ENCODE results near the gene COX5B. TPM values are rescaled to one million over a fixed set of nuclear protein-coding genes. Genes with fewer than 3 reads are reported as not detected.

Gene COX5B
- total and polyA plus RNA-seq, 9 of the 15 experiments (the other 6 are each of a cell fraction or from before 2014, with no cell fraction given), result 154 to 1,424 (median 487) TPM

DNA sequence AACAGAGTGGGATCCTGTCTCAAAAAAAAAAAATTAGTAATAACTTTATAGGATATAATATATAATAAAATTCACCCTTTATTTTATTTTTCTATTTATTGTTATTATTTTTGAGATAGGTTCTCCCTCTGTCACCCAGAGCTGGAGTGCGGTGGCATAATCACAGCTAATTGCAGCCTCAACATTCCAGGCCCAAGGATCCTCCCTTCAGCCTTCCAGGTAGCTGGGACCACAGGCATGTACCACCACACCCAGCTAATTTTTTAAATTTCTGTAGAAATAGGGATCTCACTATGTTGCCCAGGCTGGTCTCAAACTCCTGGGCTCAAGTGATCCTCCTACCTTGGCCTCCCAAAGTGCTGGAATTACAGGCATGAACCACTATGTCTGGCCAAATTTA lies 24.6 kb downstream of the COX5B start:
- in situ Hi-C loops (cut with MboI), result no loop called here
- POLR2A ChIA-PET, result interaction anchor here (0.6 to 1.0 kb wide), 2 partner anchors 19 to 28 kb away, joined by 4 to 5 read pairs; no protein-coding TSS in a partner anchor
- CTCF ChIA-PET (ENCODE audit: low intra/inter-chr PET ratio), result no interaction called here
- H2AFZ ChIP-seq (ENCODE audit: low read depth, low read length), result no peak overlapping the region
- BruUV-seq (replicated peaks), result no TSS peak
- no peaks in the 10 kb centered on the region for H3K9me3 ChIP-seq (replicated peaks; ENCODE audit: control insufficient read depth, insufficient read depth, low read depth, low read length)
- no peaks in the 10 kb centered on the region for H3K27me3 ChIP-seq (ENCODE audit: control insufficient read depth in 2 of 2, insufficient read depth in 2 of 2, low read length in 2 of 2)
- intact Hi-C loops (cut with micrococcal nuclease), result no loop called here
- H3K9ac ChIP-seq (ENCODE audit: insufficient read depth in 1 of 2, low read depth in 2 of 2, low read length in 2 of 2), result no peak overlapping the region
- WGBS (ENCODE audit: insufficient coverage, low coverage, missing lambda C conversion rate), result 94% methylated on average over 1 of the region's 1 CpG
- H3K4me1 ChIP-seq (replicated peaks in 1 of 2; ENCODE audit: control insufficient read depth in 2 of 2, insufficient read depth in 2 of 2, low read length in 2 of 2), result peaks cover 11 to 24% of the 10 kb centered on the region in 2 experiments
- TF ChIP-seq SP1 (CRISPR knock-in tag; IDR thresholded peaks at IDR 0.05) (no peak), ARID3A (IDR thresholded peaks at IDR 0.05; ENCODE audit: borderline replicate concordance, low read depth, low read length) (no peak), SREBF2 (CRISPR knock-in tag; IDR thresholded peaks at IDR 0.05) (no peak), ETV1 (tag; conservative IDR thresholded peaks at IDR 0.05; ENCODE audit: low read depth) (no peak), RBM39 (optimal IDR thresholded peaks at IDR 0.05; ENCODE audit: low read depth, low read length) (no peak), ETS2 (tag; IDR thresholded peaks at IDR 0.05; ENCODE audit: borderline replicate concordance, poor library complexity, severe bottlenecking) (no peak), EHMT2 (IDR thresholded peaks at IDR 0.05) (no peak), TFAM (CRISPR knock-in tag; conservative IDR thresholded peaks at IDR 0.05) (no peak), YBX1 (IDR thresholded peaks at IDR 0.05) (no peak), POU5F1 (IDR thresholded peaks at IDR 0.05; ENCODE audit: borderline replicate concordance, low read depth, low read length, partially characterized antibody) (no peak), CREM (IDR thresholded peaks at IDR 0.05; ENCODE audit: low read depth) (no peak), ZNF584 (CRISPR knock-in tag; IDR thresholded peaks at IDR 0.05; ENCODE audit: low read depth) (no peak), BCL6 (CRISPR knock-in tag; IDR thresholded peaks at IDR 0.05) (no peak), ZNF175 (CRISPR knock-in tag; IDR thresholded peaks at IDR 0.05; ENCODE audit: low read depth) (no peak), HNRNPLL (IDR thresholded peaks at IDR 0.05; ENCODE audit: low read depth, low read length, poor library complexity, severe bottlenecking) (no peak)
- no peaks in the 10 kb centered on the region for H4K20me1 ChIP-seq (replicated peaks; ENCODE audit: control insufficient read depth, insufficient read depth, low read length)
- no peaks in the 10 kb centered on the region for H3K9me1 ChIP-seq (ENCODE audit: control insufficient read depth, insufficient read depth, low read length)
- DNase-seq (ENCODE audit: extremely low read depth in 1 of 4, low spot score in 3 of 4), result no peak
- H3K4me3 ChIP-seq, result no peak overlapping the region
- H3K27ac ChIP-seq (ENCODE audit: extremely low read depth, low read depth, low read length), result no peak overlapping the region
- H3K36me3 ChIP-seq (ENCODE audit: control insufficient read depth, insufficient read depth, low read length), result no peaks in the 10 kb centered on the region
- H3K79me2 ChIP-seq (ENCODE audit: control insufficient read depth, insufficient read depth, low read length), result no peaks in the 10 kb centered on the region
- FAIRE-seq, result no peak
- no peak overlapping the region for H3K4me2 ChIP-seq (ENCODE audit: insufficient read depth, low read length)
- no peak for ATAC-seq

Measured in K562 (cell line).